C4-2B (cell line): ENCODE results near the gene CYB561.

Source experiments
- ZFX ChIP-seq: fragments of 450-650 bp; IDR thresholded peaks from 2 replicates; pipeline ENCODE4 v1.6.1; 2017
- TF ChIP-seq, protein P1 (sequence below): fragments of 450-650 bp; conservative IDR thresholded peaks from 2 replicates; pipeline ENCODE4 v1.5.1; 2017; ENCODE audit warnings: mild to moderate bottlenecking

DNA sequence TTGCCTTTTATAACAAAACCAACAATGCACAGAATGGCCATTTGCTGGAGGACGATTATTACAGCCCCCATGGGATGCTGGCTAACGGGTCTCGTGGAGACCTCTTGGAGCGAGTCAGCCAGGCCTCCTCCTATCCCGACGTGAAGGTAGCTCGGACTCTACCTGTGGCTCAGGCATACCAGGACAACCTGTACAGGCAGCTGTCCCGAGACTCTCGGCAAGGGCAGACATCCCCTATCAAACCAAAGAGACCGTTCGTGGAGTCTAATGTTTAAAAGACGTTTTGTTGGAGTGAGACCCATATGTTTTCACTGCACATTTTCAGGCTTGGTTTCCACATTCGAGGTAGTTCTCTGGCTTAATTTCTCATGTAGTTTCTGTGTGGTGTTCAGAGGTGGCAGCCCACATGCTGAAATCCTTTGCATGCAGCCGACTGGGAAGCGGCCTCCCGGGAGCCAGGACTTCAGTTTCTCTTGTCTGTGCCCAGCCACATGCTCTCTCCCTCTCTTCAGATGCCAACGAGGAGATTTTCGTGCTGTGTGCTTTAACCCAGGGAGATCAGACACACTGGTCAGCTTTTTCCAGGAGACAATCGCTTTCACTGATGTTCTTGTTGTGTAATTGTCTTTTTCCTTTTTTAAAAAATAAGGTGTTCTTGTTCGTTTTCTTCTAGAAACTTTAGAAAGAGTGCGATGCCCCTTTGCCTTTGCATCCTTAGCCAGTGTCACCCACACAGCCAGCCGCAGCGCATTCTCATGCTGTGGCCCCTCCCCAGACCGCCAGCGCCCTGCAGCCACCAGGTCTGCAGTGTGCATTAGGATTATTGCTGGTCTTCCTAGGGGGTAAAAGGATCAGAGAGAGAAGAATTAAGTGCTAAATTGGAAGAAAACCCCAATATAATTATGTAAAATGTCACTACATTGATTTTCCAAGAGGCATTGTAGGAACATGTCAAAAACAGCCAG is 24.1 kb downstream of the CYB561 start:
- TF ChIP-seq, protein P1, sequence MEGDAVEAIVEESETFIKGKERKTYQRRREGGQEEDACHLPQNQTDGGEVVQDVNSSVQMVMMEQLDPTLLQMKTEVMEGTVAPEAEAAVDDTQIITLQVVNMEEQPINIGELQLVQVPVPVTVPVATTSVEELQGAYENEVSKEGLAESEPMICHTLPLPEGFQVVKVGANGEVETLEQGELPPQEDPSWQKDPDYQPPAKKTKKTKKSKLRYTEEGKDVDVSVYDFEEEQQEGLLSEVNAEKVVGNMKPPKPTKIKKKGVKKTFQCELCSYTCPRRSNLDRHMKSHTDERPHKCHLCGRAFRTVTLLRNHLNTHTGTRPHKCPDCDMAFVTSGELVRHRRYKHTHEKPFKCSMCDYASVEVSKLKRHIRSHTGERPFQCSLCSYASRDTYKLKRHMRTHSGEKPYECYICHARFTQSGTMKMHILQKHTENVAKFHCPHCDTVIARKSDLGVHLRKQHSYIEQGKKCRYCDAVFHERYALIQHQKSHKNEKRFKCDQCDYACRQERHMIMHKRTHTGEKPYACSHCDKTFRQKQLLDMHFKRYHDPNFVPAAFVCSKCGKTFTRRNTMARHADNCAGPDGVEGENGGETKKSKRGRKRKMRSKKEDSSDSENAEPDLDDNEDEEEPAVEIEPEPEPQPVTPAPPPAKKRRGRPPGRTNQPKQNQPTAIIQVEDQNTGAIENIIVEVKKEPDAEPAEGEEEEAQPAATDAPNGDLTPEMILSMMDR = no peak
- TF ChIP-seq ZFX = no peak
